ENCODE data around the gene KCNMA1. TPM values are rescaled to one million over a fixed set of nuclear protein-coding genes. Genes with fewer than 3 reads are reported as not detected.

Gene KCNMA1
- total RNA-seq, 2 donors from 2014 or later = 5.9 to 9.3 TPM

DNA sequence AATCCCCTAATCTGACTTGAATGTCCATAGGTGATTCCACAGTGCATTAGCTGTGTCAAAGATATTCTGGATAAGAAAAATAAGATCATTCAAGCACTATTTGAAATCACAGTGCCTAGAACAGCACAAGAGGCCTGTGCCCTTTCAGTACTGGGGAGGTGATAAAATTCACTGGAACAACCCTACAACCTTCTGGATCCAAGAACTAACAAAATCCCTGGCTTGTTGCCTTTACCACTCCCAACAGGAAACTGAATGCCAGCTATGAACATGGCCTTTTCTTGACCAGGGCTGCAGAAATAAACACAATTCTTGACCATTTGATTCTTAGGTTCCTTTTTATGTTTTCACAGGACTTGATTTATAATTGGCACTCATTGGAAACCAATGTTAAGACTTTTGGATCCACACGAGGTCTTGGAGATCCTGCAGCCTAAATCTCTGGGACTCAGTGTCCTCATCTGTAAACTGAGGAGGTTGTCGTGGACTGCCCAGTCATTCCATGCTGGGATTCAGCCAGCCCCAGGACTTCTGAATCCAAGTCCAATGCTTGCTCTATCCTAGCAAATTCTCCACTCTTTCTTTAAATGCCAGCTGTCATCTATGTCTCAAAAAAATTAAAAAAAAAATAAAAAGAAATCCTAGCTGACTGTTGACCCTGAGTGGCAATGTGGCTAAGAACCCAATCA, 624.7 kb downstream of the KCNMA1 start:
- Histone ChIP-seq H3K36me3 (replicated peaks in 1 of 2; ENCODE audit: insufficient read depth in 1 of 2, low read depth in 2 of 2) (no peaks in the 10 kb centered on the region), H3K27me3 (no peaks in the 10 kb centered on the region), H3K4me3 (no peak overlapping the region), H3K9me3 (no peaks in the 10 kb centered on the region), H3K4me1 (no peaks in the 10 kb centered on the region), H3K27ac (no peak overlapping the region)
- DNase-seq = no peak
- WGBS, 2 donors = 63 to 68% methylated on average over 2 of the region's 2 CpGs
- TF ChIP-seq POLR2A (IDR thresholded peaks at IDR 0.05) = no peak
- no peak for TF ChIP-seq CTCF (IDR thresholded peaks at IDR 0.05)
- ATAC-seq = no peak
- intact Hi-C loops (cut with DNase I) = no loop called here

DNA sequence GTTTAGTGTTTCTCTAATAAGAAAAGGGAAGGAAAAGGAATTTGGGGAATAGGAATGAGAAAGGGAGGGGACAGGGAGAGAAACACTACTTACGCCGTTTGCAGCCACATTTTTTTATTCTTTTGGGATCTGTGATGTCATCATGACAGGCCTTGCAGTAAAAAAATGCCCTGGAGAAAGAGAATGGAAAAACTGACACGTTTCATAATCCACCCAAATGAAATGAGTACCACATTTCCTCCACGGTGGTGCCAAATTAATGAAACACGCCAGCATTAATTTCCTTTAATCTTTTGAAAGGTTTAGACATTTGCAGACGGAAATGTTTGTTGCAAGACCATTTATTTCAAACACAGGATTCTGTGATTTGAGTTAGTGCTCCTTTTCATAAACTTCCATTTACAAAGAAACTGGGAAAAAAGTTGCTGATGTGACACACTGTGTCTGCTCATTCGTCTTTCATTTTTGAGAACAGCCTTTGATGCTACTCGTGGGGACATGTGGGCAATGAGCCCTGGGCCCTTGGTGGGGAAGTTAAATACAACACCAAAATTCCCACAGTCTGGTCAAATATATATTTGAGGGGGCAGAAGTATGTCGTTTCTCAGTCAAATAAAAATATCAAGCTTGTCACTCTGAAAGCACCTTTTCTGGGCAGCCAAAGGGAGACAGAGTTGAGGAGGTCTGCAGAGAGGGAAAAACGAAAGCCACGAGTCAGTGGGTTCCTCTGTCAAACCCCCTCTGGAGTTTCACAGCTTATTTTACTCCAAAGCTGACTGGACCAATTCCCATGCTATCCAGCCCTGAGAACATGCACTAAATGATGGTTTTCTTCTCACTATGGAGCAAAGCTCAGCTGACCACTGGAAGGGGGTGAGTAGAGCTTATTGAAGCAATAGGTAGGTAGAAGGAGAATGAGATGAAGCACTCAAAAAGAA, 625.5 kb downstream of the KCNMA1 start:
- Histone ChIP-seq H3K27ac (no peak overlapping the region), H3K27me3 (no peaks in the 10 kb centered on the region), H3K9me3 (no peaks in the 10 kb centered on the region), H3K4me1 (no peaks in the 10 kb centered on the region), H3K36me3 (replicated peaks in 1 of 2; ENCODE audit: insufficient read depth in 1 of 2, low read depth in 2 of 2) (no peaks in the 10 kb centered on the region), H3K4me3 (no peak overlapping the region)
- DNase-seq = peak in 1 of 4 donors; percentile 5
- WGBS, 2 donors = 74 to 75% methylated on average over 11 of the region's 11 CpGs
- no peak for ATAC-seq
- TF ChIP-seq POLR2A (IDR thresholded peaks at IDR 0.05) (no peak), CTCF (IDR thresholded peaks at IDR 0.05) (no peak)
- intact Hi-C loops (cut with DNase I) = no loop called here

DNA sequence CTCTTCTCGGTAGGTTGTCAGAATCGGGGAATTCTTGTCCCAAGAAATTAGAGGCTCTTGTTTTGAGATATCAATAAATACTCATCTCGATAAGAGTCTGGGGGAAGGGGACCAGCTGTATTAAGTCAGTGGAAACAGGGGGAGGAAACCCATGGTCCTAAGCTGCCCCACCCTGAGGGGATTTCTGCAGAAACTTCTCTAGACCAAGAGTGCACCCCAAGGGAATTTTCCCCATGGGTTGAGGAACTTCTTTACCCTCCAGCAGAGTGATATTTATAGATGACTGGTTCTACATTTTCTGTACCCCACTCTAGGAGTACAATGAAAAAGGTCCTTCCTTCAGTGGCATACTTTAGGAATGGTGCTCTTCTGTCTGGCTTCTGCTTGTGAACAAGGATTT, 627.2 kb downstream of the KCNMA1 start:
- Histone ChIP-seq H3K36me3 (replicated peaks in 1 of 2; ENCODE audit: insufficient read depth in 1 of 2, low read depth in 2 of 2) (no peaks in the 10 kb centered on the region), H3K9me3 (no peaks in the 10 kb centered on the region), H3K4me3 (no peak overlapping the region), H3K27me3 (no peaks in the 10 kb centered on the region), H3K4me1 (no peaks in the 10 kb centered on the region), H3K27ac (no peak overlapping the region)
- DNase-seq (no peak), ATAC-seq (no peak)
- 91 to 93% methylated on average over 3 of the region's 3 CpGs for WGBS, 2 donors
- intact Hi-C loops (cut with DNase I) = no loop called here
- TF ChIP-seq CTCF (IDR thresholded peaks at IDR 0.05) = no peak
- no peak for TF ChIP-seq POLR2A (IDR thresholded peaks at IDR 0.05)

DNA sequence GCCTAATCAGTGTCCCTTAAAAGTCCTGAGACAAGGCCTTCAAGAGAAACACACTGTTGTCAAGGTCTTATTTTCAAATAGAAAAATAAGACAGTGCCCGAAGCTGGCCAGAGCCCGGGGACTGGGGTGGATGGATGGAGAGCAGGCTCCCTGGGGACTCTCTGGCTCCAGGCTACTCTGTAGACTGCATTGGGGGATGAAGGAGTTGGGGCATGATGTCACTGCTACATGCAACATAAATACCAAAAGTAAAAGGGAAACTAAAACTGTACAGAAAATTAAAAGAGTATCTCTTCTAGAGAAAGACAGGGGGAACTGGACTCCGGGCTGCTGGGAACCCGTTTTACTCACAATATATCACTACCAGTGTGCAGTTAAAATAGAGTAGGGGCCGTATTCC, 629.8 kb downstream of the KCNMA1 start:
- no peak overlapping the region for H3K27ac ChIP-seq
- DNase-seq (no peak), ATAC-seq (no peak)
- no peaks in the 10 kb centered on the region for H3K27me3 ChIP-seq
- H3K4me1 ChIP-seq = no peaks in the 10 kb centered on the region
- H3K9me3 ChIP-seq = no peaks in the 10 kb centered on the region
- intact Hi-C loops (cut with DNase I) = no loop called here
- TF ChIP-seq CTCF (IDR thresholded peaks at IDR 0.05) (no peak), POLR2A (IDR thresholded peaks at IDR 0.05) (no peak)
- WGBS, 2 donors = 76 to 83% methylated on average over 5 of the region's 5 CpGs
- H3K36me3 ChIP-seq (replicated peaks in 1 of 2; ENCODE audit: insufficient read depth in 1 of 2, low read depth in 2 of 2) = no peaks in the 10 kb centered on the region
- H3K4me3 ChIP-seq = no peak overlapping the region
